ENCODE measurements around the gene CD300LG.

CD300LG gene

DNA sequence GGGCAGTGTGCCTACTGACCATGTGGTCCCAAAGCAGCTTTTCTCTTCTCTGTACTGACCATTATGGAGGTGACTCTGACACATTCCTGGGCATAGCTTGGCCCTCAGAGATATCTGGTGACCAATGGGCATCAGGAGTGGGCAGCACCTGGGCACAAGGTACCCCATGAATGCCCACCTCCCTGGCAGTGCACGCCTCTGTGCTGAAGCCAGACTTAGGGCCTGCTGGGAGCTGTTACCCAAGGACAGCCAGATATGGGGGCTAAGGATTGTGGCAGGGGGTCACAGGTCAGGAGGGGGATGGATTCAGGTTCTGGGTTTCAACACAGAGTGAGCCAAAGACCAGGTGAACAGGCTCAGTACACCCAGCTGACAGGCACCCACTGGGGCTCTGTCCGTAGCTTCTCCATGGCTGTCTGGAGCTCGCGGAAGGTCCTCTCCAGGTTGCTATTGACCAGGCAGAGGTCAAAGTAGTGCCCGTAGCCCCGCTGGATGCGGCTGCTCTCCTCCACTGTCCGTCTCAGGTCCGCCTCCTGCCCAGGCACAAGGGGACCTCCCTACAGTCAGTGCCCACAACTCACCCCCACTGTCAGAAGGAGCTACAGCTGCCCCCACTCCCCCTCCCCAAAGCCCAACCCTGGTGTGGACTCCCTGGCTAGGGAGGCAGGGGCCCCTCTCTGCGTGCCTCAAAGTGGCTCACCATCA lies 30.6 kb downstream of the CD300LG start:
- Mint-ChIP-seq H3K9me3 (no peaks in the 10 kb centered on the region), H3K27ac (no peak overlapping the region), H3K4me3 (no peak overlapping the region), H3K27me3 (ENCODE audit: low read depth) (peaks cover 3% of the 10 kb centered on the region), H3K36me3 (ENCODE audit: low read depth) (no peaks in the 10 kb centered on the region), H3K4me1 (peaks cover 15% of the 10 kb centered on the region)
- TF ChIP-seq, protein P1, sequence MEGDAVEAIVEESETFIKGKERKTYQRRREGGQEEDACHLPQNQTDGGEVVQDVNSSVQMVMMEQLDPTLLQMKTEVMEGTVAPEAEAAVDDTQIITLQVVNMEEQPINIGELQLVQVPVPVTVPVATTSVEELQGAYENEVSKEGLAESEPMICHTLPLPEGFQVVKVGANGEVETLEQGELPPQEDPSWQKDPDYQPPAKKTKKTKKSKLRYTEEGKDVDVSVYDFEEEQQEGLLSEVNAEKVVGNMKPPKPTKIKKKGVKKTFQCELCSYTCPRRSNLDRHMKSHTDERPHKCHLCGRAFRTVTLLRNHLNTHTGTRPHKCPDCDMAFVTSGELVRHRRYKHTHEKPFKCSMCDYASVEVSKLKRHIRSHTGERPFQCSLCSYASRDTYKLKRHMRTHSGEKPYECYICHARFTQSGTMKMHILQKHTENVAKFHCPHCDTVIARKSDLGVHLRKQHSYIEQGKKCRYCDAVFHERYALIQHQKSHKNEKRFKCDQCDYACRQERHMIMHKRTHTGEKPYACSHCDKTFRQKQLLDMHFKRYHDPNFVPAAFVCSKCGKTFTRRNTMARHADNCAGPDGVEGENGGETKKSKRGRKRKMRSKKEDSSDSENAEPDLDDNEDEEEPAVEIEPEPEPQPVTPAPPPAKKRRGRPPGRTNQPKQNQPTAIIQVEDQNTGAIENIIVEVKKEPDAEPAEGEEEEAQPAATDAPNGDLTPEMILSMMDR (IDR thresholded peaks at IDR 0.05; ENCODE audit: unreplicated experiment in 3 of 3) = no peak

DNA sequence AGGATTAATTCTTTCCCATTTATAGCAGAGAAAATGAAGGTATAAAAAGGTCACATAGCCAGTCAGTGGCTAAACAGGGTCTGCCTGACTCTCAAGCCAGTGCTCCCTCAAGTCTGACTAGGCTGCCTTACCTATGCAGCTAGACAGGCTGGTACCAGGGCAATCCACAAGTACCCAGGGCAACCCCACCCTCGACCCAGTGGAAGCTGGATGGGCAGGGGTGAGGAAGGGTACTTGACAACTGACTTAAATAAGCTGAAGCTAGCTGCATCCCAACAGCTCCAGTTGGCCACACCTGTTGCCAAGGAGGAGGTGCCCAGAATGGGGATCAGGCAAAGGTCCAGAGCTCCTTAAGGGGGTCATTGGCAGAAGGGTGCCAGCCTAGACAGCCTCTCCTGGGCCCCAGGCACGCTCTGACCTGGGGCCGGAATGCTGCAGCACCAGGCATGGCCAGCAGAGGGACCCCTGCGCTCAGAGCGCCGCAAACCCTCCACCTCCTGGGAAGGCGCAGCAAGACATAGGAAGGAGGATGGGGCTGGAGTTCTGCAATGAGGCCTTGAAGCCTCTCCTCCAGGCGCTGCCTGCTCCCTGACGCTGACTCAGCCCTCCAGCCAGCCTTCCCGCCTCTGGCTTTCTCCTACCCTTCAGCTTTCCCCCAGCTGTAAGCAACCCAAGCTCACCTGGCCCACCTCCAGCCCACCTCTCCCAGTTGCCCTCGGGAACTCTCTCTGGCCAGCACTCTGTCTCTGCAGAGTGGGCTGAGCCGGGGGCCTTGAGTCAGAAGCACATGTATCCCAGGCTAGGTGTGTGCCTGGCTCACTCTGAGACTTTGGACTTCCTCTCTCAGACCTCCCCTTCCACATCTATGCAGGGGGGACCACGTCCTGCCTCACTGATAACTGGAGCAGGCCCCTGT lies 31.5 kb downstream of the CD300LG start:
- Mint-ChIP-seq H3K9me3 (no peaks in the 10 kb centered on the region), H3K27ac (peak overlapping the region; percentile 46 to 90 (median 79)), H3K27me3 (ENCODE audit: low read depth) (peaks cover 3% of the 10 kb centered on the region), H3K36me3 (ENCODE audit: low read depth) (no peaks in the 10 kb centered on the region), H3K4me3 (no peak overlapping the region), H3K4me1 (peaks cover 15% of the 10 kb centered on the region)
- TF ChIP-seq, protein P1 (IDR thresholded peaks at IDR 0.05; ENCODE audit: unreplicated experiment in 3 of 3) = peak; percentile 94 to 98 (median 98)

DNA sequence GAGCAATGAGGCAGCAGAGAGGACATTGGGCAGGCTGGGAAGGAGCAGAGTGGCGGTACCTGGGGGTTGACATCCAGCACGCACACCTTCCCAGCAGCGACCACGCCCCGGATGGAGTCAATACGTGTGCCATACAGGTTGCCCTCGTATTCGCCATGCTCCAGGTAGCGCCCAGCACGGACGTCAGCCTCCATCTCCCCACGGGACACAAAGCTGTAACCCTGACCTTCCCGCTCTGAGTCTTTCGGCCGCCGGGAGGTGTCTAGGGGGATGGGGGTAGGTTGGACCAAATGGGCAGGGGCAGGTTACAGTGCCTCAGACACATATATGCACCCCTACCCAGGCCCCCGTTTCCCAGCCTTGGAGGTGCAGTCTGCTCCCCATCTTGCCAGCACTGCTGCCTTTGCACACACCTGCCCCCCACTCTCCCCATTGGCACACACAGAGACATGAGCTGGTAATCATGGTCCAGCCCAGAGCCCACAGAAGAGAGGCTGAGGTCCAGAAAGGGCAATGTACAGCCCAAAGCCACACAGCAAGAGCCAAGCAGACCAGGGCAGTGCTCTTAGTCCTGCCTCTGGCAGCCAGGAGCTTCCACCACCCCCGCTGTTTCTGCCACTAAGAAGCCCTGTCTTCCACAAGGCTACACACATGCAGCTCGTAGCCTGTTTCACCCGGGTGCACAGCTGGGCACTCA lies 32.9 kb downstream of the CD300LG start:
- Mint-ChIP-seq H3K27me3 (ENCODE audit: low read depth) (peaks cover 3% of the 10 kb centered on the region), H3K4me3 (no peak overlapping the region), H3K27ac (no peak overlapping the region), H3K36me3 (ENCODE audit: low read depth) (no peaks in the 10 kb centered on the region), H3K9me3 (no peaks in the 10 kb centered on the region), H3K4me1 (peaks cover 15% of the 10 kb centered on the region)
- TF ChIP-seq, protein P1 (IDR thresholded peaks at IDR 0.05; ENCODE audit: unreplicated experiment in 3 of 3) = no peak

DNA sequence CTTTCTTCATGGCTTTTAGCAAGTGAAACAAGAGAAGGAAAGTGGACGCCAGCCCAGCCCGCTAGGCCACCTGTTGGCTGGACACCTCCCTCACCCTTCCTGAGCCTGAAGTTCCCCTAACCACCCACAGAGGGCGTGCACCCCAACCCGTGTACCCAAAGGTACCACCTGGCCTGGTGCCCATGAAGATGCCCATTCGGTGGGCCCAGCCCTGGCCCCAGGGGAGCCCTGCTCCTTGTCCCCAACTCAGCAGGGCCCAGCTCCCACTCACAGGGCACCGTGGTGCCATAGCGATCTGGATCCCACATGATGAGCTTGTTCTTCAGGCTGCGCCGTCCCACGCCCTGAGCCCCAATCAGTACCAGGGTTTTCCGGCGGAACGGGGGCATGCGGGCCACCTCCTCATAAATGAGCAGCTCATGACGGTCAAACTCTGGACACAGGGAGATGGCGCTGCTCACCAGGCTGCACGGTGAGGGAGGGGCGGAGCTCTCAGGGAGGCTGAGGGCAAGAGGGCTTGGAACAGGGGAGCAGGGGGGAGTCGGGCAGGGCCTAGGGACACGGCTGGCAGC lies 33.5 kb downstream of the CD300LG start:
- Mint-ChIP-seq H3K4me3 (no peak overlapping the region), H3K4me1 (peaks cover 15% of the 10 kb centered on the region), H3K27me3 (ENCODE audit: low read depth) (peaks cover 3% of the 10 kb centered on the region), H3K9me3 (no peaks in the 10 kb centered on the region), H3K36me3 (ENCODE audit: low read depth) (no peaks in the 10 kb centered on the region), H3K27ac (no peak overlapping the region)
- TF ChIP-seq, protein P1 (IDR thresholded peaks at IDR 0.05; ENCODE audit: unreplicated experiment in 3 of 3) = peak; percentile 72 to 79 (median 73)

DNA sequence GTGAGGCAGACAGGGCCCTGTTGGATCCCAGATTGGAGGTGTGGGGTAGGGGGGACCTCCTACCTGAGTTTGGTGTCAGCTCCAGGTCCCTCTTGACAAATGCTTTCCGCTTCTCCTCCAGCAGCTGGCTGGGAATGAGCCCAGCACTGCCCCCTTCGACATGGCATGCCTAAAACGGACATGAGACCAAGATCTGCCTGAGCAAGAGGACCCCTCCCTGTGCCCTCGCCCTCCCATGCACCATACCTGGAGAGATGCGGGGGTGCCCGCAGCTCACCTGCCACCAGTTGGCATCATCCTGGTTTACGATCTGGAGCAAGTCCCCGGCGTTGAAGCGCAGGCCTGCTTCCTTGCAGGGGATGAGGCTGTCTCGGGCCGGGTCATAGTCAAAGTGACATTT lies 34.2 kb downstream of the CD300LG start:
- Mint-ChIP-seq H3K4me3 (no peak overlapping the region), H3K27ac (no peak overlapping the region), H3K4me1 (peaks cover 15% of the 10 kb centered on the region), H3K27me3 (ENCODE audit: low read depth) (peaks cover 3% of the 10 kb centered on the region), H3K9me3 (no peaks in the 10 kb centered on the region), H3K36me3 (ENCODE audit: low read depth) (no peaks in the 10 kb centered on the region)
- TF ChIP-seq, protein P1 (IDR thresholded peaks at IDR 0.05; ENCODE audit: unreplicated experiment in 3 of 3) = no peak
